ENCODE data around the gene ATG7. TPM values are rescaled to one million over a fixed set of nuclear protein-coding genes. Genes with fewer than 3 reads are reported as not detected.

Gene ATG7
- total RNA-seq, 2 experiments from 2014 or later = 21.7 to 28.4 TPM

DNA sequence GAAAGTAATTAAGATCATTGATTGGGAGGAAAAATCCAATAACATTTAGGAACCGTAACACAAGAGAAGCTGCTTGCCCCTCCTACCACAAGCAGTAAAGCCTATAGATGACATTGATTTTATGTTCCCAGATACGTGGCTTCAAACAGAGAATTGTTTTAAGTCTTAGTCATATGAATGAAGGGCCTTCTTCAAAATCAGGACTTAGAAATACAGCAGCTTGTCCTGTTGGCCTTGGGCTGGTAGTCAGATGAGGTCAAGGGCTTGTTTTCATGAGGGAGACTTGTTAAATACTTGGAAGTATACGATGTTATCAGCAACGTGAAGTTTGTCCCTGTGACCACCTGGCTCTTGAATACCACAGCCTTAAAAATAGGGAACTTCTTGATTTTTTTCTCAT lies 257.1 kb downstream of the ATG7 start:
- CTCF ChIA-PET (ENCODE audit: unreplicated experiment) = no interaction called here

GRCh38 chr3:11530153-11530721 lies 258.0 kb downstream of the ATG7 start:
- Histone ChIP-seq H2AFZ (ENCODE audit: low read length) (no peak overlapping the region), H3K9me3 (ENCODE audit: low read length) (peaks cover 5% of the 10 kb centered on the region; the same call in 1 of the 2 replicates), H3K4me1 (ENCODE audit: insufficient read depth, low read length, poor library complexity, severe bottlenecking) (no peaks in the 10 kb centered on the region), H4K20me1 (ENCODE audit: insufficient read depth, low read length) (no peaks in the 10 kb centered on the region), H3K27ac (ENCODE audit: low read depth, low read length, poor library complexity, severe bottlenecking) (no peak overlapping the region), H3K9me2 (ENCODE audit: insufficient read depth, low read length) (no peaks in the 10 kb centered on the region), H3K4me2 (ENCODE audit: low read length) (no peak overlapping the region), H3K4me3 (ENCODE audit: low read depth, low read length, poor library complexity, severe bottlenecking) (no peak overlapping the region), H3K36me3 (ENCODE audit: insufficient read depth, low read length) (no peaks in the 10 kb centered on the region), H3K79me2 (ENCODE audit: insufficient read depth, low read depth, low read length) (no peaks in the 10 kb centered on the region)
- no peak for DNase-seq (ENCODE audit: low spot score)
- POLR2A ChIA-PET = no interaction called here
- TF ChIP-seq, protein P1, sequence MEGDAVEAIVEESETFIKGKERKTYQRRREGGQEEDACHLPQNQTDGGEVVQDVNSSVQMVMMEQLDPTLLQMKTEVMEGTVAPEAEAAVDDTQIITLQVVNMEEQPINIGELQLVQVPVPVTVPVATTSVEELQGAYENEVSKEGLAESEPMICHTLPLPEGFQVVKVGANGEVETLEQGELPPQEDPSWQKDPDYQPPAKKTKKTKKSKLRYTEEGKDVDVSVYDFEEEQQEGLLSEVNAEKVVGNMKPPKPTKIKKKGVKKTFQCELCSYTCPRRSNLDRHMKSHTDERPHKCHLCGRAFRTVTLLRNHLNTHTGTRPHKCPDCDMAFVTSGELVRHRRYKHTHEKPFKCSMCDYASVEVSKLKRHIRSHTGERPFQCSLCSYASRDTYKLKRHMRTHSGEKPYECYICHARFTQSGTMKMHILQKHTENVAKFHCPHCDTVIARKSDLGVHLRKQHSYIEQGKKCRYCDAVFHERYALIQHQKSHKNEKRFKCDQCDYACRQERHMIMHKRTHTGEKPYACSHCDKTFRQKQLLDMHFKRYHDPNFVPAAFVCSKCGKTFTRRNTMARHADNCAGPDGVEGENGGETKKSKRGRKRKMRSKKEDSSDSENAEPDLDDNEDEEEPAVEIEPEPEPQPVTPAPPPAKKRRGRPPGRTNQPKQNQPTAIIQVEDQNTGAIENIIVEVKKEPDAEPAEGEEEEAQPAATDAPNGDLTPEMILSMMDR (conservative IDR thresholded peaks at IDR 0.05; ENCODE audit: low read length) = no peak
- TF ChIP-seq EZH2phosphoT487 (IDR thresholded peaks at IDR 0.05; ENCODE audit: borderline replicate concordance, low read depth, low read length) = no peak
- CTCF ChIA-PET (ENCODE audit: unreplicated experiment) = no interaction called here
- BruUV-seq (replicated peaks) = no TSS peak
- intact Hi-C loops (cut with micrococcal nuclease; ENCODE audit: unreplicated experiment) = no loop called here

More for the DNA sequence above, 257.1 kb downstream of the ATG7 start:
- Histone ChIP-seq H3K4me1 (ENCODE audit: insufficient read depth, low read length, poor library complexity, severe bottlenecking) (no peaks in the 10 kb centered on the region), H3K4me2 (ENCODE audit: low read length) (no peak overlapping the region), H4K20me1 (ENCODE audit: insufficient read depth, low read length) (no peaks in the 10 kb centered on the region), H3K79me2 (ENCODE audit: insufficient read depth, low read depth, low read length) (no peaks in the 10 kb centered on the region), H3K4me3 (ENCODE audit: low read depth, low read length, poor library complexity, severe bottlenecking) (no peak overlapping the region), H3K27ac (ENCODE audit: low read depth, low read length, poor library complexity, severe bottlenecking) (no peak overlapping the region), H3K9me3 (ENCODE audit: low read length) (peaks cover 5% of the 10 kb centered on the region; the same call in 1 of the 2 replicates), H2AFZ (ENCODE audit: low read length) (no peak overlapping the region), H3K9me2 (ENCODE audit: insufficient read depth, low read length) (no peaks in the 10 kb centered on the region), H3K36me3 (ENCODE audit: insufficient read depth, low read length) (no peaks in the 10 kb centered on the region)
- no peak for TF ChIP-seq EZH2phosphoT487 (IDR thresholded peaks at IDR 0.05; ENCODE audit: borderline replicate concordance, low read depth, low read length)
- TF ChIP-seq, protein P1 (conservative IDR thresholded peaks at IDR 0.05; ENCODE audit: low read length) = no peak
- no peak for DNase-seq (ENCODE audit: low spot score)
- no TSS peak for BruUV-seq (replicated peaks)
- intact Hi-C loops (cut with micrococcal nuclease; ENCODE audit: unreplicated experiment) = no loop called here
- POLR2A ChIA-PET = no interaction called here

- intact Hi-C loops (cut with micrococcal nuclease; ENCODE audit: unreplicated experiment) = no loop called here
- TF ChIP-seq, protein P1 (conservative IDR thresholded peaks at IDR 0.05; ENCODE audit: low read length) = no peak
- TF ChIP-seq EZH2phosphoT487 (IDR thresholded peaks at IDR 0.05; ENCODE audit: borderline replicate concordance, low read depth, low read length) = no peak
- DNase-seq (ENCODE audit: low spot score) = no peak
- no peak overlapping the region for H3K27ac ChIP-seq (ENCODE audit: low read depth, low read length, poor library complexity, severe bottlenecking)
- no peaks in the 10 kb centered on the region for H3K4me1 ChIP-seq (ENCODE audit: insufficient read depth, low read length, poor library complexity, severe bottlenecking)
- no peak overlapping the region for H3K4me2 ChIP-seq (ENCODE audit: low read length)
- no peaks in the 10 kb centered on the region for H3K36me3 ChIP-seq (ENCODE audit: insufficient read depth, low read length)
- ChIA-PET CTCF (ENCODE audit: unreplicated experiment) (no interaction called here), POLR2A (interaction anchor here (0.7 kb wide), 1 partner anchor 20 kb away, joined by 3 read pairs; no protein-coding TSS in a partner anchor)
- no peaks in the 10 kb centered on the region for H4K20me1 ChIP-seq (ENCODE audit: insufficient read depth, low read length)
- BruUV-seq (replicated peaks) = no TSS peak
- no peak overlapping the region for H3K4me3 ChIP-seq (ENCODE audit: low read depth, low read length, poor library complexity, severe bottlenecking)
- no peak overlapping the region for H2AFZ ChIP-seq (ENCODE audit: low read length)
- H3K9me3 ChIP-seq (ENCODE audit: low read length) = no peaks in the 10 kb centered on the region
- no peaks in the 10 kb centered on the region for H3K9me2 ChIP-seq (ENCODE audit: insufficient read depth, low read length)
- no peaks in the 10 kb centered on the region for H3K79me2 ChIP-seq (ENCODE audit: insufficient read depth, low read depth, low read length)
Observed at GRCh38 chr3:11532931-11533391, 260.8 kb downstream of the ATG7 start.

Data from OCI-LY7 (cell line).